ENCODE measurements around the gene SLC22A15. TPM values are rescaled to one million over a fixed set of nuclear protein-coding genes. Genes with fewer than 3 reads are reported as not detected.

The SLC22A15 gene
- total RNA-seq, 1 donor from 2014 or later = 12.0 TPM

GRCh38 chr1:116092752-116093489 lies 116.6 kb downstream of the SLC22A15 start:
- Histone ChIP-seq H3K4me3 (ENCODE audit: insufficient read depth, low read depth, low read length) (no peak overlapping the region), H3K27ac (ENCODE audit: low read depth, low read length) (no peak overlapping the region), H3K79me2 (ENCODE audit: insufficient read depth, low read length) (no peaks in the 10 kb centered on the region), H3K27me3 (ENCODE audit: insufficient read depth, low read length) (no peaks in the 10 kb centered on the region), H3K9me3 (ENCODE audit: insufficient read depth, low read depth, low read length) (no peaks in the 10 kb centered on the region), H3K4me1 (ENCODE audit: insufficient read depth, low read length) (no peaks in the 10 kb centered on the region), H2AFZ (ENCODE audit: low read depth, low read length) (no peak overlapping the region), H3K9ac (ENCODE audit: low read length) (no peak overlapping the region), H3K4me2 (ENCODE audit: low read length) (no peak overlapping the region), H4K20me1 (ENCODE audit: insufficient read depth, low read length) (no peaks in the 10 kb centered on the region), H3K36me3 (ENCODE audit: insufficient read depth, low read length) (no peaks in the 10 kb centered on the region)
- Mint-ChIP-seq H3K36me3 (ENCODE audit: low read depth, unreplicated experiment) (peaks cover 24% of the 10 kb centered on the region), H3K4me1 (ENCODE audit: low read depth, unreplicated experiment) (no peaks in the 10 kb centered on the region), H3K4me3 (ENCODE audit: unreplicated experiment) (no peak overlapping the region), H3K27ac (ENCODE audit: unreplicated experiment) (no peak overlapping the region), H3K9me3 (ENCODE audit: unreplicated experiment) (peaks cover 10% of the 10 kb centered on the region), H3K27me3 (ENCODE audit: low read depth, unreplicated experiment) (no peaks in the 10 kb centered on the region)
- TF ChIP-seq EZH2 (IDR thresholded peaks at IDR 0.05; ENCODE audit: insufficient read depth, low read length) = no peak
- TF ChIP-seq CTCF (IDR thresholded peaks at IDR 0.05; ENCODE audit: insufficient read depth, low read depth, low read length) = no peak
- no peak for FAIRE-seq
- DNase-seq (ENCODE audit: low read depth) = no peak

- H2AFZ ChIP-seq (ENCODE audit: low read depth, low read length) = no peak overlapping the region
- no peak overlapping the region for H3K4me2 ChIP-seq (ENCODE audit: low read length)
- H3K79me2 ChIP-seq (ENCODE audit: insufficient read depth, low read length) = no peaks in the 10 kb centered on the region
- H3K36me3 ChIP-seq (ENCODE audit: insufficient read depth, low read length) = no peaks in the 10 kb centered on the region
- Mint-ChIP-seq H3K4me3 (ENCODE audit: unreplicated experiment) (no peak overlapping the region), H3K27me3 (ENCODE audit: low read depth, unreplicated experiment) (no peaks in the 10 kb centered on the region), H3K9me3 (ENCODE audit: unreplicated experiment) (peaks cover 4% of the 10 kb centered on the region), H3K36me3 (ENCODE audit: low read depth, unreplicated experiment) (peaks cover 21% of the 10 kb centered on the region), H3K27ac (ENCODE audit: unreplicated experiment) (no peak overlapping the region), H3K4me1 (ENCODE audit: low read depth, unreplicated experiment) (no peaks in the 10 kb centered on the region)
- no peak overlapping the region for H3K9ac ChIP-seq (ENCODE audit: low read length)
- no peaks in the 10 kb centered on the region for H4K20me1 ChIP-seq (ENCODE audit: insufficient read depth, low read length)
- no peak for FAIRE-seq
- no peaks in the 10 kb centered on the region for H3K27me3 ChIP-seq (ENCODE audit: insufficient read depth, low read length)
- H3K4me1 ChIP-seq (ENCODE audit: insufficient read depth, low read length) = no peaks in the 10 kb centered on the region
- H3K9me3 ChIP-seq (ENCODE audit: insufficient read depth, low read depth, low read length) = no peaks in the 10 kb centered on the region
- no peak for DNase-seq (ENCODE audit: low read depth)
- H3K4me3 ChIP-seq (ENCODE audit: insufficient read depth, low read depth, low read length) = no peak overlapping the region
- H3K27ac ChIP-seq (ENCODE audit: low read depth, low read length) = no peak overlapping the region
- TF ChIP-seq CTCF (IDR thresholded peaks at IDR 0.05; ENCODE audit: insufficient read depth, low read depth, low read length) (no peak), EZH2 (IDR thresholded peaks at IDR 0.05; ENCODE audit: insufficient read depth, low read length) (no peak)
Measured at GRCh38 chr1:116095027-116095426, 118.7 kb downstream of the SLC22A15 start.

- TF ChIP-seq EZH2 (IDR thresholded peaks at IDR 0.05; ENCODE audit: insufficient read depth, low read length) (no peak), CTCF (IDR thresholded peaks at IDR 0.05; ENCODE audit: insufficient read depth, low read depth, low read length) (no peak)
- FAIRE-seq (no peak), DNase-seq (ENCODE audit: low read depth) (no peak)
- Histone ChIP-seq H3K9me3 (ENCODE audit: insufficient read depth, low read depth, low read length) (no peaks in the 10 kb centered on the region), H3K36me3 (ENCODE audit: insufficient read depth, low read length) (no peaks in the 10 kb centered on the region), H3K4me3 (ENCODE audit: insufficient read depth, low read depth, low read length) (no peak overlapping the region), H3K79me2 (ENCODE audit: insufficient read depth, low read length) (no peaks in the 10 kb centered on the region), H3K9ac (ENCODE audit: low read length) (no peak overlapping the region), H2AFZ (ENCODE audit: low read depth, low read length) (no peak overlapping the region), H3K4me2 (ENCODE audit: low read length) (no peak overlapping the region), H3K4me1 (ENCODE audit: insufficient read depth, low read length) (no peaks in the 10 kb centered on the region), H3K27me3 (ENCODE audit: insufficient read depth, low read length) (no peaks in the 10 kb centered on the region), H4K20me1 (ENCODE audit: insufficient read depth, low read length) (no peaks in the 10 kb centered on the region), H3K27ac (ENCODE audit: low read depth, low read length) (no peak overlapping the region)
- Mint-ChIP-seq H3K9me3 (ENCODE audit: unreplicated experiment) (no peaks in the 10 kb centered on the region), H3K27ac (ENCODE audit: unreplicated experiment) (no peak overlapping the region), H3K36me3 (ENCODE audit: low read depth, unreplicated experiment) (peaks cover 15% of the 10 kb centered on the region), H3K27me3 (ENCODE audit: low read depth, unreplicated experiment) (no peaks in the 10 kb centered on the region), H3K4me3 (ENCODE audit: unreplicated experiment) (no peak overlapping the region), H3K4me1 (ENCODE audit: low read depth, unreplicated experiment) (no peaks in the 10 kb centered on the region)
Measured at GRCh38 chr1:116096013-116096618, 119.8 kb downstream of the SLC22A15 start.

All from astrocyte (in vitro differentiated cells and primary cell).